GM12891 (cell line): ENCODE measurements around the gene MSH3.
A peak's percentile ranks its signal among the peaks of the same experiment; 100 is the strongest.
"Not testable (repeated sequence)": the region's sequence is repeated elsewhere in the genome, so short reads cannot be mapped to it uniquely, and the experiment has no call there.

Source experiments
- DNase-seq: peaks from one replicate; pipeline ENCODE4 v3.0.0; 2011; ENCODE audit warnings: low spot score; ENCODE audit not compliant: insufficient read length
- FAIRE-seq: peaks from 2 replicates; lab custom pipeline; 2011; peaks lifted over from hg19 to GRCh38; lab: Jason Lieb, UNC
- PAX5 ChIP-seq: IDR thresholded peaks from 2 replicates; pipeline ENCODE4 v1.6.1; 2011; ENCODE audit warnings: low read length, moderate library complexity, mild to moderate bottlenecking; ENCODE audit not compliant: insufficient read depth, severe bottlenecking
- POLR2A ChIP-seq: IDR thresholded peaks from 2 replicates; pipeline ENCODE4 v1.6.1; 2011; ENCODE audit warnings: low read depth, low read length, control low read depth
- POLR2AphosphoS5 ChIP-seq: IDR thresholded peaks from 2 replicates; pipeline ENCODE4 v1.6.1; 2011; ENCODE audit warnings: low read depth, low read length, control low read depth
- POU2F2 ChIP-seq: IDR thresholded peaks from 2 replicates; pipeline ENCODE4 v1.6.1; 2011; ENCODE audit warnings: low read depth, mild to moderate bottlenecking, control low read depth, low read length, moderate library complexity
- SPI1 ChIP-seq: IDR thresholded peaks from 2 replicates; pipeline ENCODE4 v1.6.1; 2011; ENCODE audit warnings: low read depth, low read length, control low read depth
- TAF1 ChIP-seq: IDR thresholded peaks from 2 replicates; pipeline ENCODE4 v1.6.1; 2011; ENCODE audit warnings: low read depth, low read length, control low read depth

MSH3 gene

DNA sequence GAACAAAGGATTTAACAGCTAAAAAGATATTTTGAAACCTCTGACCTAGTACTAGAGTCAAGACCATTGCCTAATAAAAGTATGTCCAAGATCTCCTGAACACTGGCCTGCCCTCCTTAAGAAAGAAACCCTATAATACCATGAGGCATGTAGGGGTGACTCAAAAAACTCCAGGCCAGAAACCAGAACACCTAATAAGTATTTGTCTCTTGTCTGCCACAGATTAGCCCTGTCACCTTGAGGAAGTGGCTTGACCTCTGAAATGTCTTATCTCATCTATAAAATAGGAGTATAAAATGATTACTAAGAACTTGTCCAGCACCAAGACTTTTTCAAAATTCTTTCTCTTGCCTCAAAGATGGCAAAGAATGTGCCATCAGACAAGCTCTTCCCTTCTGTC lies 180.3 kb downstream of the MSH3 start:
- TF ChIP-seq SPI1 (no peak), POLR2A (no peak), PAX5 (no peak), POLR2AphosphoS5 (no peak), TAF1 (no peak)
- DNase-seq (no peak), FAIRE-seq (no peak)

DNA sequence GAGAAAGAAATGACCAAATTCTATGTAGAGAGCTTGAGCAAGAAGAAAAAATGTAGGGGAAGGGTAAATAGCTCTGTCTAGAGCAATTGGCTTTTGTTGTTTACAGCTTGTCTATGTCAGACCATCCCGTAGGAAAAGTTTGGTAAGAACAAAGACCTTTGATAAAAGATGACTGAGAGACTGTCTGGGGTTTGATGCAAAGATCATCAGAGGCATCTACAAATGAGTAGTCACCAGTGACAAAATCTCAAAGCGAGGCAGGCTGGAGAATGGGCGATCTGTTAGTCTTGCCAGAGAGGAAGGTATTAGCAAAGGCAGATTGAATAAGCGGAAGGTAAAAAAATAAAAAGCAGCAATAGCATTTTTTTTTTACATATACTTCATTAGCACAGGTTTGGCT lies 180.7 kb downstream of the MSH3 start:
- no peak for FAIRE-seq
- TF ChIP-seq PAX5 (no peak), POLR2AphosphoS5 (no peak)
- no peak for DNase-seq

DNA sequence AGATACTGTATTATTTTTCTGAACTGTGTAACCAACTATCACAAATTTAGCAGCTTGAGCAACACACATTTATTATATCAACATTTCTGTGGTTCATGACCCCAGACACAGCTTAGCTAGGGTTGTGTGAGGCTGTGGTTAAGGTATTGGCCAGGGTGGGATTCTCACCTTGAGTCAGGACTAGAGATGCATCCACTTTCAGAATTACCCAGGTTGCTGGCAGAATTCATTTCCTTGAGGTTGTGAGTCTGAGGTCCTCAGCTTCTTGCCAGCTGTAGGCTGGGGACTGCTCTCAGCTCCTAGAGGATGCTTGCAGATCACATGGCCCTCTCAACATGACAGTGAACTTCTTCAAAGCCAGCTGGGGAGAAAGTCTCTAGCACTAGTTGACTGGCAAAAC lies 183.2 kb downstream of the MSH3 start:
- TF ChIP-seq PAX5: no peak
- peak; percentile 67; the same call in 1 of the 2 replicates for TF ChIP-seq POU2F2
- peak; percentile 13 for DNase-seq
- FAIRE-seq: peak; percentile 75

DNA sequence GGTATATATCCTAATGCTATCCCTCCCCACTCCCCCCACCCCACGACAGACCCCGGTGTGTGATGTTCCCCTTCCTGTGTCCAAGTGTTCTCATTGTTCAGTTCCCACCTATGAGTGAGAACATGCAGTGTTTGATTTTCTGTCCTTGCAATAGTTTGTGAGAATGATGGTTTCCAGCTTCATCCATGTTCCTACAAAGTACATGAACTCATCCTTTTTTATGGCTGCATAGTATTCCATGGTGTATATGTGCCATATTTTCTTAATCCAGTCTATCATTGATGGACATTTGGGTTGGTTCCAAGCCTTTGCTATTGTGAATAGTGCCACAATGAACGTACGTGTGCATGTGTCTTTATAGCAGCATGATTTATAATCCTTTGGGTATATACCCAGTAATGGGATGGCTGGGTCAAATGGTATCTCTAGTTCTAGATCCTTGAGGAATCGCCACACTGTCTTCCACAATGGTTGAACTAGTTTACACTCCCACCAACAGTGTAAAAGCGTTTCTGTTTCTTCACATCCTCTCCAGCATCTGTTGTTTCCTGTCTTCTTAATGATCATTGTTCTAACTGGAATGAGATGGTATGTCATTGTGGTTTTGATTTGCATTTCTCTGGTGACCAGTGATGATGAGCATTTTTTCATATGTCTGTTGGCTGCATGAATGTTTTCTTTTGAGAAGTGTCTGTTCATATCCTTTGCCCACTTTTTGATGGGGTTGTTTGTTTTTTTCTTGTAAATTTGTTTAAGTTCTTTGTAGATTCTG lies 186.8 kb downstream of the MSH3 start:
- FAIRE-seq, DNase-seq: not testable (repeated sequence)

DNA sequence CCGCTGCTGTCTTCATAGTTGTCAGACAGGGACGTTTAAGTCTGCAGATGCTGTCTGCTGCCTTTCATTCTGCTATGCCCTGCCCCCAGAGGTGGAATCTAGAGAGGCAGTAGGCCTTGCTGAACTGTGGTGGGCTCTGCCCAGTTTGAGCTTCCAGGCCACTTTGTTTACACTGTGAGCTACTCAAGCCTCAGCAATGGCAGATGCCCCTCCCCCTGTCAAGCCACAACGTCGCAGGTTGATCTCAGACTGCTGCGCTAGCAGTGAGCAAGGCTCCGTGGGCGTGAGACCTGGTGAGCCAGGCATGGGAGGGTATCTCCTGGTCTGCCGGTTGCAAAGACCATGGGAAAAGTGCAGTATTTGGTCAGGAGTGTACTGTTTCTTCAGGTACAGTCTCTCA lies 192.0 kb downstream of the MSH3 start:
- not testable (repeated sequence) for FAIRE-seq

DNA sequence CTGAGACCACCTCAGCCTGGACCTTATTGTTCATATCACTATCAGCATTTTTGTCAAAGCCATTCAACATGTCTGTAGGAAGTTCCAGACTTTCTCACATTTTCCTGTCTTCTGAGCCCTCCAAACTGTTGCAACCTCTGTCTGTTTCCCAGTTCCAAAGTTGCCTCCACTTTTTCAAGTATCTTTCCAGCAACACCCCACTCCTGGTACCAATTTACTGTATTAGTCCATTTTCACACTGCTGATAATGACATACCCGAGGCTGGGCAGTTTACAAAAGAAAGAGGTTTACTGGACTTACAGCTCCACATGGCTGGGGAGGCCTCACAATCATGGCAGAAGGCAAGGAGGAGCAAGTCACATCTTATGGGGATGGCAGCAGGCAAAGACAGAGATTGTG lies 195.7 kb downstream of the MSH3 start:
- not testable (repeated sequence) for FAIRE-seq, DNase-seq

More for the DNA sequence above, 192.0 kb downstream of the MSH3 start:
- DNase-seq: not testable (repeated sequence)

DNA sequence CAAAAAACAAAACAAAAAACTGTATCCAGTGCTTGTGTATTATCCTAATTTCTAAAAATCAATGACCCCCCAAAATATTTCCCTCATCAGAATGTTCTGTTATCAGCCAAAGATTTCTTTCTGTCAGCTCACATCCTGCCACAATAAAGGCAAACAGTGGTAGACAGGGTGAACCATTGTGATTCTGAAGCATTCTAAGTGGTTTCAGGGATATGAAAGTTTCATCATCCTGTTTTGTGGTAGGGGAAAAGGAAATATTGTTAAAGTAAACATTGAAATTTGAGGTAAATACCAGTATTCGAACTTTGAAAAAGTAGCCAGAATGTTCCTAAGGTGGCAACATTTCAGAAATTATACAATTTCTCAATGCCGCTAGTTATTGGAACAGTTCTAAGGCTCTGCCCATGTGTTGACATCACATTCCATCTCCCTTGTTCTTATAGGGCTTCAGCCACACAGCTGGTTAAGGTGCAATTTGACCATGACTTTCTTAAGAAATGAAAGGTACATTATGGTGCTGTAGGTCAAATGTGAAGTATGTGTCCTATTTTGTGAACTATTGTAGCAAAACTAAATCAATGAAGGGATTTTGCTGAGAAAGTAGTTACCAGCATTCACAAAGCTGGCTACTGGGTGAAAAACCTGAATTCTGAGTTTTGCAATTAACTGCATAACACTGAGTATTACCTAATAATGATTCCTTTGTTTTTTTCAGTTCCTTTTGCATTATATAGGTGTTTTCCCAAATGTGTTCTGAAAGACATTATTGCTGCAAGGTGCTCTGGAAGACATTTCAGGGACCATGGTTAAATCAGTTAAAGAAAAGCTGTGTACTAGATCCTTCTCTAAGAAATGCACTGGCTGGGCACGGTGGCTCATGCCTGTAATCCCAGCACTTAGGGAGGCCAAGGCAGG lies 198.1 kb downstream of the MSH3 start:
- no peak for TF ChIP-seq POU2F2
- peak; percentile 49 for TF ChIP-seq SPI1
- DNase-seq (no peak), FAIRE-seq (no peak)

DNA sequence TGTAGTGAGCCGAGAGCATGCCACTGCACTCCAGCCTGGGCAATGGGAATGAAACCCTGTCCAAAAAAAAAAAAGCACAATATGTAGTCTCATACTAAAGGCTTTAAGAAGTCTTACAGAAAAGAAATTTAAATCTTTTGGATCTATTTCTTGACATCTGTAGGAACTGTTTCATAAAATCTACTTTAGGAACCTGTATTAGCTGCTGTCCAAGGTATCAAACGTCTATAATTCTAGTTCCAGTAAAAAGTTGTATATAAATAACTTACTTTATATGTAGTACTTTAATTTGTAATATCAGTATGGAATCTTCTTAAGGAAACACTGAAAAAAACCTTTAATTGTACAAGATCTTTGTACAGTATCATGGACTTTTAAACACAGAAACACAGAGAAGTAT lies 199.0 kb downstream of the MSH3 start:
- DNase-seq: no peak
- FAIRE-seq: no peak
- TF ChIP-seq POLR2A (no peak), TAF1 (no peak), POU2F2 (no peak), SPI1 (no peak), PAX5 (no peak), POLR2AphosphoS5 (no peak)

DNA sequence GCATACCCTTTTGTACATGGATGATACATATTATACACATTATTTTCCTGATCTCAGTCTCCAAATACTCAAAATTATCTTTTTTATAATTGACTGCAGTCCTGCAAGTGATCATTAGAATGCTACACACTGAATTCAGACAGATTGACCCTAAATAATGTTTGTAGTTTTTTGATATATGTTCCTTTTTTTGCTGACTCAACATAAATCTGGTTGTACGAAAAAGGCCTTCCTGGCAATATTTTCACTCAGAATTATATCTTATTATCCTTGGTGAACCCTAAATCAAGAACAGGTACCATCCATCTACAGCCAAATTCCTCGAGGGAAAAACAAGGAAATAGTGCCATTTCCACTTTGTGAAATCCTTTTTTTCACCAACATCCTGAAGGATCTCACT lies 200.1 kb downstream of the MSH3 start:
- no peak for TF ChIP-seq SPI1
- TF ChIP-seq POLR2A: no peak
- no peak for TF ChIP-seq POLR2AphosphoS5
- no peak for TF ChIP-seq PAX5
- TF ChIP-seq POU2F2: no peak
- no peak for TF ChIP-seq TAF1
- DNase-seq (no peak), FAIRE-seq (no peak)

DNA sequence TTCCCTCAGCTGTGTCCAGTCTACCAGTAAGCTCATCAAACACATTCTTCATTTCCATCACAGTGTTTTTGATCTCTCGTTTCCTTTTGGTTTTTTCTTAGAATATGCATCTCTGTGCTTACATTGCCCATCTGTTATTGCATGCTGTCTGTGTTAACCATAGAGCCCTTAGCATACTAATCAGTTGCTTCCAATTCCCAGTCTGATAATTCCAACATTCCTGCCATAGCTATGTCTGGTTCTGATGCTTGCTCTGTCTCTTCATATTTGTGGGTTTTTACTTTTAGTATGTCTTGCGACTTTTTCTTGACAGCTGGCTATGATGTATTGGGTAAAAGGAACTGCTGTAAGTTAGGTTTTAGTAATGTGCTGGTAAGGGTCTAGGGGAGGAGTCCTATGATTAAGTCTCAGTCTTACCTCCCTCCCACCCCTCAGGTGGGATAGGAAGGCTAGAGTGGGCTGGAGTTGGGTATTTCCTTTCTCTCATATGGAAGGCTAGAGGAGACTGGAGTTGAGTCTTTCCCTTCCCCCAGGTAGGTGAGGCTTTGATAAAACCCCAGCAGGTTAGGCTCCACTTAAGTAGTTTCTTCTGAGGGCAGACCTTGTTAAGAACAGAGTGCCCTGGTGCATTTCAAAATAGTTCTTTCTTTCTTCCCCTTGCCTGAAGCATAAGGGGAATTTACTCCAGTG lies 206.6 kb downstream of the MSH3 start:
- TF ChIP-seq POLR2AphosphoS5: no peak
- TF ChIP-seq SPI1: no peak
- TF ChIP-seq POLR2A: no peak
- no peak for TF ChIP-seq POU2F2
- no peak for TF ChIP-seq PAX5
- no peak for TF ChIP-seq TAF1
- DNase-seq (no peak), FAIRE-seq (peak; percentile 9)
